Adrenal gland (tissue), 12 donors: Measurements from ENCODE around the gene NUTF2. TPM values are rescaled to one million over a fixed set of nuclear protein-coding genes. Genes with fewer than 3 reads are reported as not detected.

Experiments
- DNase-seq, 7 donors: peaks; one replicate each; pipeline ENCODE4 v3.0.0-alpha.2; 2019 to 2020
- H3K27ac ChIP-seq, 5 donors: fragments of 200-600 bp; sonication (generic) in 4 of 5; 1 replicate in 3 of 5; 2 replicates in 2 of 5; pipeline versions ENCODE4 v1.5.1 to v1.8.0; 2016 to 2020; ENCODE audit warnings: mild to moderate bottlenecking in 1 of 5
- H3K27me3 ChIP-seq: fragments of 200-600 bp; 2 replicates; pipeline ENCODE4 v1.8.0; 2021
- H3K36me3 ChIP-seq, 2 donors: fragments of 200-600 bp; replicated peaks in 1 of 2; 1 replicate in 1 of 2; 2 replicates in 1 of 2; pipeline versions ENCODE4 v1.5.1 to v1.8.0; 2018 to 2022
- H3K4me1 ChIP-seq, 2 donors: fragments of 200-600 bp; replicated peaks in 1 of 2; 1 replicate in 1 of 2; 2 replicates in 1 of 2; pipeline versions ENCODE4 v1.5.1 to v1.8.0; 2018 to 2021
- H3K4me3 ChIP-seq, 4 donors: fragments of 200-600 bp; sonication (generic) in 3 of 4; one replicate each; pipeline ENCODE4 v1.5.1; 2016 to 2018
- H3K9me3 ChIP-seq, 3 donors: fragments of 200-600 bp; sonication (generic) in 1 of 3; replicated peaks in 1 of 3; 1 replicate in 2 of 3; 2 replicates in 1 of 3; pipeline versions ENCODE4 v1.5.1 to v1.8.0; 2016 to 2021
- CTCF ChIP-seq, 6 experiments: fragments of 450-650 bp in 4 of 6; fragments of 200-600 bp in 2 of 6; sonication (generic) in 1 of 6; IDR thresholded peaks; 1 replicate in 5 of 6; 2 replicates in 1 of 6; pipeline versions ENCODE4 v1.5.1 to v1.8.0; 2016 to 2021; ENCODE audit warnings: antibody characterized with exemption in 6 of 6, mild to moderate bottlenecking in 2 of 6, moderate library complexity in 1 of 6
- POLR2A ChIP-seq, 2 donors: fragments of 450-650 bp; IDR thresholded peaks; one replicate each; pipeline ENCODE4 v1.6.1; 2017; ENCODE audit warnings: antibody characterized with exemption in 2 of 2, mild to moderate bottlenecking in 2 of 2, moderate library complexity in 1 of 2
- WGBS, 4 donors: extraction: QIAGEN DNeasy Blood & Tissue Kit in 2 of 4; methylation state at CpG; one replicate each; pipeline versions ENCODE4 v1.1.5 to v1.1.7; 2013 to 2017; 5-methylcytosine and 5-hydroxymethylcytosine counted together
- intact Hi-C, 2 donors: fragments of 100-400 bp; cut with DNase I; formaldehyde crosslinking; loops; one replicate each; pipeline versions ENCODE4 v1.14.1 to v1.15.0; 2022 to 2023
- polyA plus RNA-seq, 3 donors: library from polyadenylated mRNA; stranded (reverse); fragments of 200-250 nt in 2 of 3; fragments of 350-450 nt in 1 of 3; fragmentation: Illumina TruSeq in 1 of 3; extraction: RNeasy Lipid Tissue Mini Kit (QIAGEN cat#74804) in 1 of 3; gene quantifications; one replicate each; pipeline ENCODE4 v1.2.3, GENCODE V29; 2013 to 2014
- total RNA-seq, 9 donors: library from RNA; depleted of rRNA in 4 of 9; stranded (reverse); fragments of >200 nt in 4 of 9; fragments of 120-200 nt in 1 of 9; fragmentation: NEBNext Ultra II Directional in 1 of 9; extraction: Animal tissue kit (Norgen Biotek cat#: 25700) in 1 of 9; gene quantifications; one replicate each; pipeline versions ENCODE4 v1.1.0 to v1.2.4, GENCODE V29; 2013 to 2023
- donor health status: healthy with polysubstance abuse.
- donor health status: Bipolar disorder and iron deficiency.
- donor health status: DM: yes; HTN: yes; CAD: no.
- donor health status: DM: no; HTN: no; CAD: no.
- donor health status: DM: no; HTN: no; CAD: no.
- donor health status: DM: yes; HTN: yes; CAD: no.

The NUTF2 gene
- total and polyA plus RNA-seq, 12 donors = 30.0 to 201 (median 87.1) TPM

GRCh38 chr16:67892375-67892774, 45.6 kb downstream of the NUTF2 start:
- Histone ChIP-seq H3K4me3 (peak overlapping the region in 1 of 4 donors; percentile 97), H3K9me3 (no peaks in the 10 kb centered on the region), H3K36me3 (no peaks in the 10 kb centered on the region), H3K27ac (peak overlapping the region in 4 of 5 donors; percentile 13 to 98 (median 63)), H3K4me1 (peaks cover 13 to 31% of the 10 kb centered on the region in 2 donors), H3K27me3 (no peaks in the 10 kb centered on the region)
- 28 to 55% (median 46%) methylated on average over 5 of the region's 5 CpGs for WGBS, 4 donors
- TF ChIP-seq CTCF (IDR thresholded peaks at IDR 0.05) (no peak), POLR2A (IDR thresholded peaks at IDR 0.05) (no peak)
- intact Hi-C loops = no loop called here
- DNase-seq = no peak

- Histone ChIP-seq H3K4me1 (peaks cover 13 to 31% of the 10 kb centered on the region in 2 donors), H3K36me3 (no peaks in the 10 kb centered on the region), H3K27ac (peak within 1 kb of the TSS; percentile 91 to 98 (median 96)), H3K4me3 (peak within 1 kb of the TSS; percentile 41 to 97 (median 65)), H3K27me3 (no peaks in the 10 kb centered on the region), H3K9me3 (no peaks in the 10 kb centered on the region)
- 0 to 1% (median 1%) methylated on average over 25 to 90 of the region's 90 CpGs for WGBS, 4 donors
- peak; percentile 97 to 98 (median 97) for DNase-seq
- TF ChIP-seq POLR2A (IDR thresholded peaks at IDR 0.05) (peak; percentile 77 to 89), CTCF (IDR thresholded peaks at IDR 0.05) (peak in 1 of 6 experiments; percentile 18)
- intact Hi-C loops = no loop called here
Observed at GRCh38 chr16:67892899-67893742, 46.4 kb downstream of the NUTF2 start, which contains the start of gene PSKH1. Gene PSKH1, plus strand, starts transcription at chr16:67893254. Its CDS starts 15,496 bp downstream, at chr16:67908750.

GRCh38 chr16:67893743-67894399, 47.1 kb downstream of the NUTF2 start:
- 18 to 20% (median 19%) methylated on average over 14 of the region's 14 CpGs for WGBS, 4 donors
- intact Hi-C loops = no loop called here
- no peaks in the 10 kb centered on the region for H3K36me3 ChIP-seq
- H3K4me3 ChIP-seq = peak overlapping the region; percentile 41 to 97 (median 65)
- TF ChIP-seq CTCF (IDR thresholded peaks at IDR 0.05) (no peak), POLR2A (IDR thresholded peaks at IDR 0.05) (no peak)
- peaks cover 13 to 31% of the 10 kb centered on the region in 2 donors for H3K4me1 ChIP-seq
- DNase-seq = peak in 1 of 7 donors; percentile 44
- no peaks in the 10 kb centered on the region for H3K9me3 ChIP-seq
- H3K27me3 ChIP-seq = no peaks in the 10 kb centered on the region
- H3K27ac ChIP-seq = peak overlapping the region; percentile 91 to 98 (median 96)

GRCh38 chr16:67897231-67897630, 50.5 kb downstream of the NUTF2 start:
- no peak for DNase-seq
- peaks cover 13 to 31% of the 10 kb centered on the region in 2 donors for H3K4me1 ChIP-seq
- TF ChIP-seq POLR2A (IDR thresholded peaks at IDR 0.05) = no peak
- TF ChIP-seq CTCF (IDR thresholded peaks at IDR 0.05) = no peak
- H3K27me3 ChIP-seq = no peaks in the 10 kb centered on the region
- intact Hi-C loops = no loop called here
- H3K9me3 ChIP-seq = no peaks in the 10 kb centered on the region
- H3K36me3 ChIP-seq = no peaks in the 10 kb centered on the region
- WGBS, 4 donors = 52 to 74% (median 63%) methylated on average over 3 of the region's 3 CpGs
- peak overlapping the region in 2 of 5 donors; percentile 43 to 56 for H3K27ac ChIP-seq
- no peak overlapping the region for H3K4me3 ChIP-seq
